CD1c-positive myeloid dendritic cell (primary cell): ENCODE data around the gene TRIM56.

Experiments used
- DNase-seq: peaks from one replicate; pipeline ENCODE4 v3.0.0-alpha.2; 2016; ENCODE audit errors: extremely low spot score

TRIM56 gene

GRCh38 chr7:101133621-101134398 lies 48.5 kb downstream of the TRIM56 start:
- peak; percentile 53 for DNase-seq

DNA sequence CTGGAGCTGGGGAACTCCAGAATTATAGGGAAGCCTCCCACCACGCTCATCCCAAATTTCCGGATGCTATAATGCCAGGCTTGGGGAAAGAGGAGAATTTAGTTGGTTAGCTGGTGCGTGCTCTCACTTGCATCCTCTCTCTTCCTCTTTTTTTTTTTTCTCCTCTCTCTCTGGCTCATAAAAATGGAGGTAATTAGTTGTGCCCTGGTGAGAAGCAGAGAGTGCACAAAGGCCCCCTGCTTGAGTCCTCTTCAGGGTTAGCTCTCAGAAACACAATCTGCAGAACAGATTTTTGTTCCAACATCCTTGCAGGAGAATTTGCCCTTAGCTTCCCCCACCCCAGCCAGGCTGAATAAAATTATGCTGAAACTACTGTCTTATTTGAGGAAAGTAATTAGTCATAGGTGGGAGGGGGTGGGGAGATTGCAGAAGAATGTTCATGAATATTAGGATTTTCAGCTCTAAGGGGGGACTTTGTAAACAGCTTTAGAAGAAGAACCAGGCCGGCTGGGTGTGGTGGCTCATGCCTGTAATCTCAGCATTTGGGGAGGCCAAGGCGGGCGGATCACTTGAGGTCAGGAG lies 49.2 kb downstream of the TRIM56 start:
- peak; percentile 80 for DNase-seq

DNA sequence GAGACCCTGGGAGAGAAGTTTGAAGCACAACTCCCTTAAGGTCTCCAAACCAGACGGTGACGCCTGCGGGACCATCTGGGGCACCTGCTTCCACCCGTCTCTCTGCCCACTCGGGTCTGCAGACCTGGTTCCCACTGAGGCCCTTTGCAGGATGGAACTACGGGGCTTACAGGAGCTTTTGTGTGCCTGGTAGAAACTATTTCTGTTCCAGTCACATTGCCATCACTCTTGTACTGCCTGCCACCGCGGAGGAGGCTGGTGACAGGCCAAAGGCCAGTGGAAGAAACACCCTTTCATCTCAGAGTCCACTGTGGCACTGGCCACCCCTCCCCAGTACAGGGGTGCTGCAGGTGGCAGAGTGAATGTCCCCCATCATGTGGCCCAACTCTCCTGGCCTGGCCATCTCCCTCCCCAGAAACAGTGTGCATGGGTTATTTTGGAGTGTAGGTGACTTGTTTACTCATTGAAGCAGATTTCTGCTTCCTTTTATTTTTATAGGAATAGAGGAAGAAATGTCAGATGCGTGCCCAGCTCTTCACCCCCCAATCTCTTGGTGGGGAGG lies 52.5 kb downstream of the TRIM56 start:
- no peak for DNase-seq

DNA sequence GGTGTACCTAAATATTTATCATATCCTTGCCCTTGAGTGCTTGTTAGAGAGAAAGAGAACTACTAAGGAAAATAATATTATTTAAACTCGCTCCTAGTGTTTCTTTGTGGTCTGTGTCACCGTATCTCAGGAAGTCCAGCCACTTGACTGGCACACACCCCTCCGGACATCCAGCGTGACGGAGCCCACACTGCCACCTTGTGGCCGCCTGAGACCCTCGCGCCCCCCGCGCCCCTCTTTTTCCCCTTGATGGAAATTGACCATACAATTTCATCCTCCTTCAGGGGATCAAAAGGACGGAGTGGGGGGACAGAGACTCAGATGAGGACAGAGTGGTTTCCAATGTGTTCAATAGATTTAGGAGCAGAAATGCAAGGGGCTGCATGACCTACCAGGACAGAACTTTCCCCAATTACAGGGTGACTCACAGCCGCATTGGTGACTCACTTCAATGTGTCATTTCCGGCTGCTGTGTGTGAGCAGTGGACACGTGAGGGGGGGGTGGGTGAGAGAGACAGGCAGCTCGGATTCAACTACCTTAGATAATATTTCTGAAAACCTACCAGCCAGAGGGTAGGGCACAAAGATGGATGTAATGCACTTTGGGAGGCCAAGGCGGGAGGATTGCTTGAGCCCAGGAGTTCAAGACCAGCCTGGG lies 53.1 kb downstream of the TRIM56 start:
- DNase-seq, result peak; percentile 95

DNA sequence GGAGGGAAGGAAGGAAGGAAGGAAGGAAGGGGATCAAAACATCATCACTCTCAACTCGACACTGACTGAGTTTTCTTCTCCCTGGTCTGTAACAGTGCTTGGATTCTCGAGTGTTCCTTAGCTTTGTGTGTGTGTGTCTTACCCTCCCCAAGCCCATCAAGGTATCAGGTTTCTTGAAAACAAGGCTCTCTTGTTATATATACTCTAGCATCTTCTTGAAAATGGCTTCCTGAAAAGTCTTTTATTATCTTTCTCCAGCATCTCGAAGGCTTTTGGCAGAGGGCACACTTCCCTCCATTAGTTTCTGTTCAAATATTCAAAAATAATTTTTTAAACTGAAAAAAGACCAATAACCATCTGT lies 55.0 kb downstream of the TRIM56 start:
- DNase-seq, result no peak

GRCh38 chr7:101140746-101141382 lies 55.6 kb downstream of the TRIM56 start:
- no peak for DNase-seq
